ENCODE data around the gene MRPS10.
A peak's percentile ranks its signal among the peaks of the same experiment; 100 is the strongest.

MRPS10 gene

DNA sequence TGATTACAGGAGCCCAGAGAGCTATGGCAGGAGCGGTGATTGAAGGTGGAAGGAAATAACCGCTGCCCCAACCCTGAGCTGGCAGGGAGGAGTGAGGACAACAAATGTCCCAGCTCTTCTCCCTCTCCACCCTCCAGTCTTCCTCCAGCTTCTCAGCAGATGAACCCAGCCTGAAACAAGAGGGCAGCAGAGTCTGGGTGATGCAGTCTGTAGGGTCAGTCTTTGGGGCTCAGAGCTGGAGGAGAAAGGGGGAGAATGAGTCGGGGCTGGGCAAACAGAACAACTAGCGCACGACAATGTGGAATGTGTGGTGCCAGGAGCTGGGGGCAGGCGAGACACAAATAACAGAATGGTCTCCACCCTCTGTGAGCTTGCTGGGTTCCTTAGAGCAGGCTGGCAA is 49.0 kb downstream of the MRPS10 start:
- H3K27ac ChIP-seq, result no peak overlapping the region
- TF ChIP-seq, protein P1, sequence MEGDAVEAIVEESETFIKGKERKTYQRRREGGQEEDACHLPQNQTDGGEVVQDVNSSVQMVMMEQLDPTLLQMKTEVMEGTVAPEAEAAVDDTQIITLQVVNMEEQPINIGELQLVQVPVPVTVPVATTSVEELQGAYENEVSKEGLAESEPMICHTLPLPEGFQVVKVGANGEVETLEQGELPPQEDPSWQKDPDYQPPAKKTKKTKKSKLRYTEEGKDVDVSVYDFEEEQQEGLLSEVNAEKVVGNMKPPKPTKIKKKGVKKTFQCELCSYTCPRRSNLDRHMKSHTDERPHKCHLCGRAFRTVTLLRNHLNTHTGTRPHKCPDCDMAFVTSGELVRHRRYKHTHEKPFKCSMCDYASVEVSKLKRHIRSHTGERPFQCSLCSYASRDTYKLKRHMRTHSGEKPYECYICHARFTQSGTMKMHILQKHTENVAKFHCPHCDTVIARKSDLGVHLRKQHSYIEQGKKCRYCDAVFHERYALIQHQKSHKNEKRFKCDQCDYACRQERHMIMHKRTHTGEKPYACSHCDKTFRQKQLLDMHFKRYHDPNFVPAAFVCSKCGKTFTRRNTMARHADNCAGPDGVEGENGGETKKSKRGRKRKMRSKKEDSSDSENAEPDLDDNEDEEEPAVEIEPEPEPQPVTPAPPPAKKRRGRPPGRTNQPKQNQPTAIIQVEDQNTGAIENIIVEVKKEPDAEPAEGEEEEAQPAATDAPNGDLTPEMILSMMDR (conservative IDR thresholded peaks at IDR 0.05), result no peak

DNA sequence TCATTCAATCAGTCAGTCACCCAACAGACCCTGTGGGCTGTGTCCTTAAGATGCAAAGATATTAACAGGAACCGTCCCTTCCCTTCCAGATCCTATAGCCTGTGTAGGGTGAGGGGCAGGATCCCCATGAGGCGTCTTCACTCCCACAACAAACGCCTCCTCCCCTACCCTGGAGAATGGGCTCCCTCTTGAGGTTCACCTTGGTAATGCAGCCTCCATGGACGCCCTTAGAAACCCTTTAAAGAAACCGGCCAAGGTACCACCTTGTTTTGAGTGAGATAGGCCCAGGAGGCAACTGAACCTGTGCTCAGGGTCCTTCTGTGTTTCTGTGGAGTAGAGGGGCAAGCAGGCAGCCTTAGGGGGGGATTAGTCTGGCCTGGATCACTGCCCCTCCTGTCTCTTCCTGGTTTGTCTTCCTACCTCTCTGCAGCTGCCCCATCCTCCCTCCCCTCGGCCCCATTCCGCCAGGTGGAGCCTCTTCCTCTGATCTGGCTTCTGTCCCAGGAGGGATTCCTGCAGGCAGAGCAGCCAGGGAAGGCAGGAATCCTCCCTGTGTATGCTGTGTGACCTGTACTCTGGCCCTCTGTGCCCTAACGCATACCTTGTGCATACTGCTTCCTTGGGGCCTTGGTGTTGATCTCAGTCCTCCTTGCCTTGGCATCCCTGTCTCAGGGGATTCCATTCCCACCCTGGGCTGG is 51.1 kb downstream of the MRPS10 start:
- H3K27ac ChIP-seq, result peak overlapping the region; percentile 73
- TF ChIP-seq, protein P1 (conservative IDR thresholded peaks at IDR 0.05), result peak; percentile 95

GRCh38 chr6:42165016-42165415 is 52.6 kb downstream of the MRPS10 start:
- TF ChIP-seq, protein P1 (conservative IDR thresholded peaks at IDR 0.05), result no peak

DNA sequence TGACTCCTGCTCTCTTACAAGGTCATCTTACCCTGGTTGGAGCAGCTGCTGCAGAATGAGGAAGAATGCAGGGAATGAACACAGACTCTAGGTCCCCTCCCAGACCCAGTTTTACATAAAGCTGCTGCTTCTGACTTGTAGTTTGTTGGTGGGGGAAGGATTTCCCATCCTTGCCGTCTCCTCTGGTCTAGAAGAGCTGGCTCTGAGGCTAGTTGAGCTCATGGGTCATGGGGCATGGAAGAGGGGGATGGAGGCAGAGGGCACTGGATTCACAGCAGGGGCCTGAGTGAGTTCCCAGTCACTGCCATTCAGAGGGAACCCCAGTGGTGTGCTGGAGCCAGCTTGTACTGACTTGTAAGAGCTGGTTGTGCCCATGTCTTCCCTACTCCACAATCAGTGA is 53.7 kb downstream of the MRPS10 start:
- TF ChIP-seq, protein P1 (conservative IDR thresholded peaks at IDR 0.05), result no peak
- H3K27ac ChIP-seq, result no peak overlapping the region

More at GRCh38 chr6:42165016-42165415, 52.6 kb downstream of the MRPS10 start:
- H3K27ac ChIP-seq, result no peak overlapping the region

- TF ChIP-seq, protein P1 (conservative IDR thresholded peaks at IDR 0.05), result no peak
- no peak overlapping the region for H3K27ac ChIP-seq
Measured at GRCh38 chr6:42162812-42163211, 54.8 kb downstream of the MRPS10 start.

GRCh38 chr6:42162384-42162783 is 55.3 kb downstream of the MRPS10 start:
- TF ChIP-seq, protein P1 (conservative IDR thresholded peaks at IDR 0.05), result no peak
- H3K27ac ChIP-seq, result no peak overlapping the region

GRCh38 chr6:42159431-42160024 is 58.1 kb downstream of the MRPS10 start:
- TF ChIP-seq, protein P1 (conservative IDR thresholded peaks at IDR 0.05), result no peak

More at GRCh38 chr6:42159431-42160024, 58.1 kb downstream of the MRPS10 start:
- no peak overlapping the region for H3K27ac ChIP-seq
